Gastrocnemius medialis (tissue), 4 donors: ENCODE measurements around the gene LMNTD2. TPM values are rescaled to one million over a fixed set of nuclear protein-coding genes. Genes with fewer than 3 reads are reported as not detected.

Source experiments
- ATAC-seq, 2 donors: fragments of 150-250 bp; one replicate each; pipeline ENCODE4 v1.9.1; 2016
- DNase-seq, 2 donors: peaks; one replicate each; pipeline ENCODE4 v3.0.0-alpha.2; 2019
- H3K27ac ChIP-seq, 4 donors: fragments of 200-600 bp; sonication (generic); 1 replicate in 1 of 4; 2 replicates in 3 of 4; pipeline ENCODE4 v1.5.1; 2016 to 2018; ENCODE audit warnings: mild to moderate bottlenecking in 2 of 4, moderate library complexity in 1 of 4
- H3K27me3 ChIP-seq, 3 donors: fragments of 200-600 bp; sonication (generic) in 2 of 3; 1 replicate in 1 of 3; 2 replicates in 2 of 3; pipeline versions ENCODE4 v1.5.1 to v1.6.0; 2016 to 2019; ENCODE audit warnings: mild to moderate bottlenecking in 1 of 3, moderate library complexity in 1 of 3
- H3K36me3 ChIP-seq, 2 donors: fragments of 200-600 bp; sonication (generic) in 1 of 2; one replicate each; pipeline ENCODE4 v1.5.1; 2017 to 2018
- H3K4me1 ChIP-seq, 2 donors: fragments of 200-600 bp; sonication (generic) in 1 of 2; one replicate each; pipeline ENCODE4 v1.5.1; 2016 to 2017; ENCODE audit warnings: mild to moderate bottlenecking in 2 of 2
- H3K4me3 ChIP-seq, 4 donors: fragments of 200-600 bp; sonication (generic) in 3 of 4; 1 replicate in 1 of 4; 2 replicates in 3 of 4; pipeline ENCODE4 v1.5.1; 2016 to 2019; ENCODE audit warnings: mild to moderate bottlenecking in 2 of 4
- H3K9me3 ChIP-seq, 3 donors: fragments of 200-600 bp; sonication (generic) in 2 of 3; 1 replicate in 1 of 3; 2 replicates in 2 of 3; pipeline ENCODE4 v1.5.1; 2016 to 2019
- POLR2A ChIP-seq, 2 donors: fragments of 450-650 bp; IDR thresholded peaks; one replicate each; pipeline ENCODE4 v1.6.1; 2017; ENCODE audit warnings: antibody characterized with exemption in 2 of 2, mild to moderate bottlenecking in 2 of 2, moderate library complexity in 2 of 2
- in situ Hi-C, 4 donors: fragments of 200-750 bp; cut with MboI; loops; one replicate each; pipeline versions ENCODE4 v1.15.0 to v1.8.0; 2017; ENCODE audit warnings: low sequenced_read_pairs in 4 of 4
- intact Hi-C: fragments of 100-400 bp; cut with DNase I; formaldehyde crosslinking; loops from one replicate; pipeline ENCODE4 v1.15.1; 2023; ENCODE audit warnings: low total_unique reads
- total RNA-seq, 4 donors: library from RNA; depleted of rRNA; stranded (reverse); fragments of >200 nt; gene quantifications; one replicate each; pipeline versions ENCODE4 v1.1.0 to v1.2.3, GENCODE V29; 2016
- TF ChIP-seq, protein P1 (sequence below), 5 experiments: fragments of 450-650 bp in 3 of 5; fragments of 200-600 bp in 2 of 5; sonication (generic) in 2 of 5; IDR thresholded peaks in 4 of 5; conservative IDR thresholded peaks in 1 of 5; 1 replicate in 4 of 5; 2 replicates in 1 of 5; pipeline ENCODE4 v1.5.1; 2016 to 2019; ENCODE audit warnings: antibody characterized with exemption in 5 of 5, mild to moderate bottlenecking in 3 of 5, moderate library complexity in 3 of 5

Gene LMNTD2
- total RNA-seq, 4 donors from 2014 or later: 0.13 to 1.5 TPM; not detected in 2

DNA sequence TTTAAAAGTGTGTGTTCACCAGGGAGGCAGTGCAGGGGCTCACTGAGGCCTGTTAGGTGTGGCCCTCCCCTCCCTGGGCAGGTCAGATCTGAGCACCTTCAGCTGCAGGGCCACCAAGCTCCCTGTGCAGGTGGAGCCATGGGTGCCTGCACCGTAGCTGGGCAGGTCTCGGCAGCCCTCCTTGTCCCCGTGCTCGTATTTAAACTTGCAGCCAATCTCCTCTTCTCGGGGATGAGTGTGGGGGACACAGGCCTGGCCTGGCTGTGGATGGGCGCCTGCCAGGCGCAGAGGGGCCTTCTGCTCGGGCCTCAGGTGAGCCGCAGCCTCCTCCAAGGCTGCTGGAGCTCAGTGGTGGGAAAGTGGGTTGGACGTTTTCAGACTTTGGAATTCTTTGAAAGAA, 34.9 kb upstream of the LMNTD2 start:
- DNase-seq: no peak
- no peak for ATAC-seq
- Histone ChIP-seq H3K36me3 (peaks cover 0 to 83% of the 10 kb centered on the region in 2 donors), H3K27ac (no peak overlapping the region), H3K4me1 (no peaks in the 10 kb centered on the region), H3K4me3 (no peak overlapping the region), H3K27me3 (no peaks in the 10 kb centered on the region), H3K9me3 (no peaks in the 10 kb centered on the region)
- TF ChIP-seq POLR2A (IDR thresholded peaks at IDR 0.05): no peak
- TF ChIP-seq, protein P1, sequence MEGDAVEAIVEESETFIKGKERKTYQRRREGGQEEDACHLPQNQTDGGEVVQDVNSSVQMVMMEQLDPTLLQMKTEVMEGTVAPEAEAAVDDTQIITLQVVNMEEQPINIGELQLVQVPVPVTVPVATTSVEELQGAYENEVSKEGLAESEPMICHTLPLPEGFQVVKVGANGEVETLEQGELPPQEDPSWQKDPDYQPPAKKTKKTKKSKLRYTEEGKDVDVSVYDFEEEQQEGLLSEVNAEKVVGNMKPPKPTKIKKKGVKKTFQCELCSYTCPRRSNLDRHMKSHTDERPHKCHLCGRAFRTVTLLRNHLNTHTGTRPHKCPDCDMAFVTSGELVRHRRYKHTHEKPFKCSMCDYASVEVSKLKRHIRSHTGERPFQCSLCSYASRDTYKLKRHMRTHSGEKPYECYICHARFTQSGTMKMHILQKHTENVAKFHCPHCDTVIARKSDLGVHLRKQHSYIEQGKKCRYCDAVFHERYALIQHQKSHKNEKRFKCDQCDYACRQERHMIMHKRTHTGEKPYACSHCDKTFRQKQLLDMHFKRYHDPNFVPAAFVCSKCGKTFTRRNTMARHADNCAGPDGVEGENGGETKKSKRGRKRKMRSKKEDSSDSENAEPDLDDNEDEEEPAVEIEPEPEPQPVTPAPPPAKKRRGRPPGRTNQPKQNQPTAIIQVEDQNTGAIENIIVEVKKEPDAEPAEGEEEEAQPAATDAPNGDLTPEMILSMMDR (IDR thresholded peaks at IDR 0.05 in 4 of 5, conservative IDR thresholded peaks at IDR 0.05 in 1 of 5): no peak
- in situ Hi-C loops: no loop called here
- intact Hi-C loops: no loop called here

DNA sequence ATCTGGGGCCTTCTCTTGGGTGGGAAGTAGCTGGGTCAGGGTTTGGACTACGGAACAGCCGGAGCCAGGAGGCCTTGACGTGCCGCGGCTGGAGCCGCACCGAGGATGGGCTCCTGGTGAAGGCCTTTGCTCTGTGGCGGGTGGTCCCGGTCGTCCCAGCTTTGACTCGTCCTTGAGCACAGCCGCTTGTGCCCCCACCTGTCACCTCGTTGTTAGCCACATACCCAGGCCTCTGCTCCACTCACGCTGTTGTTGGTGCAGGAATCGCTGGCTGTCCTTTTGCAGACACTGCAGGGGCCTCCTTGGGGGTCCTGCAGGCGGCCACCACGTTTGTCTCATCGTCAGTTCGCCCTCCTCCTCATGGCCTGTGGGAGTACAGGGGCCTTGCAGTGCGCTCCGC, 32.8 kb upstream of the LMNTD2 start:
- Histone ChIP-seq H3K27ac (no peak overlapping the region), H3K4me1 (no peaks in the 10 kb centered on the region), H3K27me3 (no peaks in the 10 kb centered on the region), H3K4me3 (no peak overlapping the region), H3K9me3 (no peaks in the 10 kb centered on the region), H3K36me3 (peaks cover 0 to 71% of the 10 kb centered on the region in 2 donors)
- intact Hi-C loops (no loop called here), in situ Hi-C loops (no loop called here)
- ATAC-seq (no peak), DNase-seq (no peak)
- TF ChIP-seq, protein P1 (IDR thresholded peaks at IDR 0.05 in 4 of 5, conservative IDR thresholded peaks at IDR 0.05 in 1 of 5): no peak
- no peak for TF ChIP-seq POLR2A (IDR thresholded peaks at IDR 0.05)

DNA sequence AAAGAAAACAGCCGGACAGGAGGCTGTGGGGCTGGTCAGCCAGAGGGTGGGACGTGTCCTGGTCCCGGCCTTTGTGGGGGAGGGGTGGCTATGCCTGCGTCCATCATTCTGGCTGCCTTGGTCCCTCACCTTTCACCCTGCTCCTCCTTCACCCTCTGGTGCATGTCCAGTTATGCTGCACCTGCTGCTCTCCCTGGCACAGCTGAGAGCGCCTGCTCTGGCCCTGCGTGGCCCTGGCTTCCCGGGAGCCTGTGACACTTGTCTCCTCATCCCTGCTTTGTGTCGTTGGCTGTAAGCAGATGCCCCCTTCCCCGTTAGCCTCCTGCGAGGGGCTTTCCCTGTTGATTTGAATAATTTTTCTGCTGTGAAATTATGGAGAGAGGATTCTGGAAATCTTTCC, 32.4 kb upstream of the LMNTD2 start:
- no peak overlapping the region for H3K27ac ChIP-seq
- no peak for ATAC-seq
- TF ChIP-seq, protein P1 (IDR thresholded peaks at IDR 0.05 in 4 of 5, conservative IDR thresholded peaks at IDR 0.05 in 1 of 5): no peak
- no peak for TF ChIP-seq POLR2A (IDR thresholded peaks at IDR 0.05)
- H3K4me1 ChIP-seq: no peaks in the 10 kb centered on the region
- in situ Hi-C loops: no loop called here
- no peak overlapping the region for H3K4me3 ChIP-seq
- intact Hi-C loops: no loop called here
- peaks cover 0 to 70% of the 10 kb centered on the region in 2 donors for H3K36me3 ChIP-seq
- no peaks in the 10 kb centered on the region for H3K9me3 ChIP-seq
- no peaks in the 10 kb centered on the region for H3K27me3 ChIP-seq
- DNase-seq: no peak

DNA sequence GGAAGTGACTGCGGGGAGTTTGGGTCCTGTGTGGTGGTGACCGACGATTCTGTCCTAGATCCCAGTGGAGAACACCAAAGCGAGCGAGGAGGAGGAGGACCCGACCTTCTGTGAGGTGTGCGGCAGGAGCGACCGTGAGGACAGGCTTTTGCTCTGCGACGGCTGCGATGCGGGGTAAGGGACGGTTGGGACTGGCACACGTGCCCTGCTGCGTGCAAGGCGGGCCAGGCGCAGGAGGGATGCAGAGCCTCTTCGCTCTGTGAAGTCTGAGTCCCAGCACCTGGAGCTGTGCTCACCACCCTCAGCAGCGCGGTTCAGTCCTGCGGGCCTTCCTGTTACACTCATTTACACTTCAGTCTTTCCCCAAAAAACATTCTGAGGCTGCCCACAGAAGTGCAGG, 32.0 kb upstream of the LMNTD2 start:
- ATAC-seq (no peak), DNase-seq (no peak)
- Histone ChIP-seq H3K36me3 (peaks cover 0 to 70% of the 10 kb centered on the region in 2 donors), H3K4me1 (no peaks in the 10 kb centered on the region), H3K27ac (no peak overlapping the region), H3K9me3 (no peaks in the 10 kb centered on the region), H3K27me3 (no peaks in the 10 kb centered on the region), H3K4me3 (no peak overlapping the region)
- in situ Hi-C loops (no loop called here), intact Hi-C loops (no loop called here)
- TF ChIP-seq POLR2A (IDR thresholded peaks at IDR 0.05): no peak
- TF ChIP-seq, protein P1 (IDR thresholded peaks at IDR 0.05 in 4 of 5, conservative IDR thresholded peaks at IDR 0.05 in 1 of 5): no peak

DNA sequence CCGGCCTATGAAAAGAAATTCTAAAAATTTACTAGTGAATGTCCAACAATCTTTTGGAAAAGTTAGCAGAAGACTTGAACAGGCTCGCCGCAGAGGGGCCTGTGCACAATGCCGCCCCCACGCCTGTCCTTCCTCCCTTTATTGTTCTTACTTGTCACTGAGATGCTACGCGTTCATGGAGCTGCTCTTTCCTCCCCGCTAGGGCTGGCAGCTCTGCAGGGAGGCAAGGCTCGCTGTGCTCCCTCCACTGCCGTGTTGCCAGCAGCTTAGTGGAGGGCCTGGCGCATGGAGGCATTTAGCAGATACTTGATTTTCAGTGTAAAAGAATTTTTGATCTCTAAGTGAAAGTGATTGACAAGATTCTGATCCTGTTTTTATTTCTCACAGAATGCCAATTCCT, 30.5 kb upstream of the LMNTD2 start:
- in situ Hi-C loops: no loop called here
- intact Hi-C loops: no loop called here
- H3K27ac ChIP-seq: no peak overlapping the region
- no peaks in the 10 kb centered on the region for H3K4me1 ChIP-seq
- ATAC-seq: no peak
- H3K36me3 ChIP-seq: peaks cover 0 to 69% of the 10 kb centered on the region in 2 donors
- no peaks in the 10 kb centered on the region for H3K9me3 ChIP-seq
- TF ChIP-seq, protein P1 (IDR thresholded peaks at IDR 0.05 in 4 of 5, conservative IDR thresholded peaks at IDR 0.05 in 1 of 5): no peak
- no peak for TF ChIP-seq POLR2A (IDR thresholded peaks at IDR 0.05)
- H3K4me3 ChIP-seq: no peak overlapping the region
- H3K27me3 ChIP-seq: no peaks in the 10 kb centered on the region
- no peak for DNase-seq
